ENCODE results near the gene STXBP4.

STXBP4 gene

DNA sequence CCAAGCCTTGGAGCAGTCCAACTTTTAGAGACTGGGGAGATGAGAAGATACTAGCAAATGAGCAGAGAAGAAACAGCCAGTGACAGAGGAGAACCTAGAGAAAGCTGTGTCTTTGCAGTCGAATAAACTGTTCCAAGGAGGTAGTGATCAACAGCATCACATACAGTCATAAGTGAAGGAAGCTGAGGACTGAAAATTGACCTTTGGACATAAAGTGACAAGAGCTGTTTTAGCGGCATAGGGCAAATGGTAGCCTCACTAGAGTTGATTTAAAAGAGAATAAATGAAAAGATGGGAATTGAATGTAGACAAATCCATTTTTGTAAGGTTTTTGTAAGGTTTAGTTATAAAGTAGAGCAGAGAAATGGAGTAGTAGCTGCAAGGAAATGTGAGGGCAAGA is 165.0 kb downstream of the STXBP4 start:
- no peak for DNase-seq

DNA sequence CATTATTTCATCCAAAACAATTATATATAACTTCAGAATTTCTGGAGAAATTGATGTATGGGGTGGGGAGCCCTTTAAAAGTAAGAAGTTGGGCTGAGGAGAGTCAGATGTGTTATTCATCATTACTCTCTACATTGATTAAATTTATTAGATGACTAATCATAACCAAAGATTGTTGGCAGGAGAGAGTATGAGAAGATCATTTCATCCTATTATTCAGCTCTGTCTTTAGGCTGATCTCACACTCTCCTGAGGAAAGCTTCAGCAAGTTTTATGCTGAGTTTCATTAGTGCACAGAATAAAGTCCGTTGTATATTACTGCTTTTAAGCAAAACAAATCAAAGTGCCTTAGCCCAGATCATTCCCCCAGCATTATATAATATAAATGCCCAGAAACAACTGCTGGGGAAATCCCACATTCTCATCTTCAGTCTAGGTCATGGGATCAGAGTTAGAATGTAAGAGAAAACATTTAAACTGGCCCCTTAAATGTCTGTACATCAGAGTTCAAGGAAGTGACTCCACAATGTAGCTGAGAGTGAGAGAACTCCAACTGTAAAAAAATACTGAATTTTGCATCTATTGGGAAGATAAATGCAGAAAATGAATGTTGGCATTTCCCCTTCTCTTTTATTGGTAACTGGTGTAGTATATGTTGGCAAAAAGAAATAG is 166.1 kb downstream of the STXBP4 start:
- no peak for DNase-seq

GRCh38 chr17:55140809-55141208 is 172.2 kb downstream of the STXBP4 start:
- no peak for DNase-seq

DNA sequence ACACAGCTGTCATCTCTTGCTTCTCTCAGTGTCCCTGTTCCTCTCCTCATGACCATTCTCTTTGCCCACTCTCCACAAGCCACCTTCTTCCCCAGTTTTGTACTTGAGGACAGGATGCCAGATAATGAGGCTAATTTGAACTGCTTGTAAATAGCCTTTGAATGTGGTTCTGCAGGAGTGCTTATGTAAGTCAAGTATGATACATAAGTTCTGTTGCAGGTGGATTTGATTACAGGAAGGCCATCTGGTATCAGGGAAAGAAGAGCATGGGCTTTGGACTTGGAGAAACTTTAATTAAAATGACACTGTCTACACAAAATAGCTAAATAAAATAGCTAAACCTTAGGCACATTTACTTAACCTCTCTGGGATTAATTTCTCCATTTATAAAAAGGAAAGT is 176.0 kb downstream of the STXBP4 start:
- no peak for DNase-seq

- no peak for DNase-seq
Measured at GRCh38 chr17:55149485-55149884, 180.9 kb downstream of the STXBP4 start.

- no peak for DNase-seq
Measured at GRCh38 chr17:55152236-55152635, 183.7 kb downstream of the STXBP4 start.

DNA sequence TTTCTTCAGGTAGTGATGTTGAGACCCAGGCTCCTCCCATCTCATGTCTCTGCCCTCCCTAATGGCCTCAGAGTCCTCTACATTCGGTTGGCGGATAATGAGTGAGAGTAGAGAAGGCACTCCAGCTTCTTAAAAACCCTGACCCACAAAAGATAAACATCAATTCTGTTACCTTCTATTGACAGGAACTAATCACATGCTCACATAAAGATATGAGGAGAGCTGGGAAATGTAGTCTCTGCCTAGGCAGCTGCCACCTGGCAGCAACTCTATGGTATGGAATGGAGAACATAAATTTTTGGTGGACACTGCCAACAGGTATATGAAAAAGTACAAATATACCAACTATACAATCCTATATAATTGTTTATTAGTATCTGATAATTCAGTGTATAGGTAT is 185.5 kb downstream of the STXBP4 start:
- DNase-seq: no peak

- DNase-seq: no peak
Measured at GRCh38 chr17:55155856-55156560, 187.4 kb downstream of the STXBP4 start.

DNA sequence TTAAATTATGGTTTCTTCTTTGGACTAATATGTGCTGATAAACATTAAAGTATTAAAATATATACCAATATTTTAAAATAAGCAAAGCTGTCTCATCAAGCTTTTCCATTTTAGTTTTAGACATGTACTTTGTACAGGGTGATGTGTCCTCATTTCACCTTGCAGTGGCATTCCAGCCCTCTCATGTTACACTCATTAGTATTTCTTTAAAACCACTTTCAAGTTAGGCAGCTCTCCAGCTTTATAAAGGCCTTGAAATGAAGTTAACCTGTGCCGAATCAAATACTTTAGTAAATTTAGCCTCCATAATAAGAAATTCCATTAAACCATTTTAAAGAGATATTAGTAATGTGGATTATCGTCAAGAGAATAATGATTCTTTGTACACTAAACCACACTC is 188.6 kb downstream of the STXBP4 start:
- no peak for DNase-seq

DNA sequence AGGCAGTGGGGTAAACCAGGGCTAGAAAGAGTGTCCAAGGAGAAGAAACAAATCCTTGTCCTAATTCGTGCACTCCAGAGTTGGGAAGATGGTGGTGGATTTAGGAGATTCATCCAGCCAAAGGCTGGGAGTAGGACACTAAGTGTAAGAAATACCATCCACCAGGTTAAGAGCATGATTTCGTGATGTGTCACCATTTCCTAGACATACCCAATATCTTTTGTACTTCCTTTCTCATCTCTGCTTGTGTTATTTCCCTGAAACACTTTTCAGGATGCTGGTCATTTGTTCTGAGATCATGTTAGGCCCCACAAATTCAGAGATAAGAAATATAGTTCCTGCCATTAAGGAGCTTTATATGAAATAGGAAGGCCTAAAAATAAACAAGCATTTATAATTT is 189.9 kb downstream of the STXBP4 start:
- DNase-seq: no peak

DNA sequence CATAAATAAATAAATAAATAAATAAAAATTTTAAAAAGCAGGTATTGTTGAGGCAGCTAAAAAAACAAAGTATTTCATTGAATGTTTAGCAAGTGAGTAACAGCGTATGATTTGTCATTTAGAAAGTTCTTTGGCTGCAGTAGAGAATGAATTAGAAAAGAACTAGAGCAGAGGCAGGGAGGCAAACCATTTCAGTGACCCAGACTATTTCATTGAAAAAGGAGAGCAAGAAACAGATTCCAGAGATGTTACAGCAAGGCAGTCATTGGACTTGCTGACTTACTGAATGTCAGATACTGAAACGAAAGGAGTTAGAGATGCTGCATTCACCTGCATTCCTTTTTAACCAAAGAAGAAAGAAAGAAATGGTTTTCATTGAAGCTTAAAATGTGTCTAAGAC is 190.7 kb downstream of the STXBP4 start:
- DNase-seq: no peak

DNA sequence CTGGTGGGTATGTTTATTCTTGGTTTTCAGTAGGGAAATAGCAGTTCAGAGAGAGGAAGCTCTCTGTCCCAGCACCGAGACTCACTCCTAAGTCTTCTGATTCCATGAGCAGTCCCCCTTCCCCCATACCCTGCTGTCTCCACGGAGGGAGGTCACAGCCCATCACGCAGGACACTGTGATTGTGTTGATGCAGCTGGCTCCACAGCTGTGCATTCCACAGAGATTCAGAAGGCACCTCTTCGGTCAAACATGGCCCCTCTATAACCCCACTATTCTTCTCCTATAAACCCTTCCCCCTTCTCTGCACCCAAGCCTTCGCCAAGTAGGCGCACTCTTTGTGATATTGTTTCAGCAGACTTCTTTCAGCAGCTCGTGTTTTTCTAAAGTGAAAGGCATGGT is 191.9 kb downstream of the STXBP4 start:
- no peak for DNase-seq

GRCh38 chr17:55161935-55162555 is 193.5 kb downstream of the STXBP4 start:
- peak; percentile 30 for DNase-seq

DNA sequence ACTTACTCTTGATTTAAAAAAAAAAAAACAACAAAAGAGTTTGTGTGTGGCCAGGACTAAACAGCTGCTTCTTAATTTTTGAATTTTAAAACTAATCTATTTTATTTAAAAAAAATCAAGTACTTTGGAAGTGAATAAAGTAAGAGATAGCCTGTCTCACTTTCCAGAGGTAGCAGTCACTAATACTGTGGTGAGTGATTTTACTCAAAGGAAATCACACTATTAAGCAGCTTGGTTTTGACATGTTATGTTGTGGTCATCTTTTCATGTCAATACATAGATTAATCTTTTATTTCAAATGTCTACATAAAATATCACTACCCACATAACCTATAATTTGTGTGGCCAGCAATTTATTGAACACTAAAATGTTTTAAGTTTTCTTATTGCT is 194.0 kb downstream of the STXBP4 start:
- DNase-seq: no peak

- DNase-seq: no peak
Measured at GRCh38 chr17:55163408-55163807, 194.8 kb downstream of the STXBP4 start.

- DNase-seq: no peak
Measured at GRCh38 chr17:55166506-55166905, 197.9 kb downstream of the STXBP4 start.

GRCh38 chr17:55167024-55167725 is 198.6 kb downstream of the STXBP4 start:
- DNase-seq: no peak

DNA sequence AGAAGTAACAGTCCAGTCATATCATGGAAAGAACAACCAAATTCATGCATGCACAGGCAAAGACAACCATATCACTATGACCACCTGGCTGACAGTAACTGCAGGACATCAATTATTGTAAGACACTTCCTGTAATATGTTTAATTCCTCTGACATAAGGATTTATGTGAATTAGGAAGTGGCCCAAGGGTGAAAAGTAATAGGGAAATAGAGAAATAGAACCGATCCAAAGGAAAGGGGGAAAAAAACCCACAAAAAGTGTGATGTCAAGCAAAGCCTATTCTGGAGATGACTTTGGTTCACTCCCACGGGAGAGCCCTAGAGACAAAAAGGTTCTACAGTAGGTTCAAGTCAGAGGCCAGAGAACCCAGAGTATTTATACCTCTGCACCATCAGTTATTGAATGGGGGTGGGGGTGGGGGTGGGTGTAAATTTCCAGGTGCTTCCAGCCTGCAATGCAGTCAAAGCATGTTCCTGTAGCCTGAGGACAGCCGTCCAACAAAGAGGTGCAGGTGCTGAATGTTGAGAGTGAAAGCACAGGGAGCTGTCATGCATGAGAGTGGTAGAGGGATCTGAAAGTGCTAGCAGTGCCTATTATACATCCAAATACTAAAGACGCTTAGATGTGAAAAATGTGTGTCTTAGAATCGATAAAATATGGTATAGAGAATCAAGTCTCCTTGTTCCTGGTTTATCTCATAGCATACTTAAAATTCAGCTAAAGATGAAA is 200.6 kb downstream of the STXBP4 start:
- DNase-seq: no peak

GRCh38 chr17:55171634-55172328 is 203.2 kb downstream of the STXBP4 start:
- DNase-seq: no peak

DNA sequence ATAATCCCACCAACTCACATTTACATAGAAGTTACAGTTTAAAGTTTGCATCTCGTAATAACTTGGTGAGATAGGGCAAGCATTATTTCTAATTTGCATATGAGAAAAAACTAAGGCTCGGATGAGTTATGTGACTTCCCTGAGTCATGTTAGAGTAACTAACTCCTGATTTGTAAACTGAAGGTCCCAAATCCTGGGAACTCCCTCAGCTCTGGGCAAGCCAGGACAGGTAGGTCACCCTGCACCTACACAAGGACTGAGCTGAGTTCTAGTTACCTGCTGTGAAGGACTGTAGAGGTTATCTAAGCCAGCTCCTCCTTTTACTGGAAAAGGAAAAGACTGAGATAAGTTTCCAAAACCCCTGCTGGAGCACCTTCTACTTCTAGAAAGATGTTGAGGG is 204.0 kb downstream of the STXBP4 start:
- no peak for DNase-seq

DNA sequence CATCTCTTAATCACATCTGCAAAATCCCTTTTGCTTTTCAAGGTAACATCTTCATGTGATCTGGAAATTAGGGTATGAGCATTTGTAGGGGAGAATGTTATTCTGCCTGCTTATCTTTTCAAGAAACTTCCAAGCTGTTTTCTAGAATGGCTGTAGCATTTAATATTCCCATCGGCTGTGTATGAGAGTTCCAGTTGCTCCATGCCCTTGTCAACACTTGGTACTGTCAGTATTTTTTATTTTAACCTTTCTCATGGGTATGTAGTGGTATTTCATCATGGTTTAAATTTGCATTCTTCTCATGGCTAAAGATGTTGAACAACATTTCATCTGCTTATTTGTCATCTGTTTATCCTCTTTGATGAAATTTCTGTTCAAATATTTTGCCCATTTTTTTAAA is 205.6 kb downstream of the STXBP4 start:
- DNase-seq: no peak

- no peak for DNase-seq
Measured at GRCh38 chr17:55175788-55176427, 207.3 kb downstream of the STXBP4 start.
